EL (cell line): ENCODE measurements around the gene COPS3.
"Not testable (repeated sequence)": the region's sequence is repeated elsewhere in the genome, so short reads cannot be mapped to it uniquely, and the experiment has no call there.

Source experiments
- DNase-seq: peaks from one replicate; pipeline ENCODE4 v3.0.0-alpha.2; 2016

COPS3 gene

DNA sequence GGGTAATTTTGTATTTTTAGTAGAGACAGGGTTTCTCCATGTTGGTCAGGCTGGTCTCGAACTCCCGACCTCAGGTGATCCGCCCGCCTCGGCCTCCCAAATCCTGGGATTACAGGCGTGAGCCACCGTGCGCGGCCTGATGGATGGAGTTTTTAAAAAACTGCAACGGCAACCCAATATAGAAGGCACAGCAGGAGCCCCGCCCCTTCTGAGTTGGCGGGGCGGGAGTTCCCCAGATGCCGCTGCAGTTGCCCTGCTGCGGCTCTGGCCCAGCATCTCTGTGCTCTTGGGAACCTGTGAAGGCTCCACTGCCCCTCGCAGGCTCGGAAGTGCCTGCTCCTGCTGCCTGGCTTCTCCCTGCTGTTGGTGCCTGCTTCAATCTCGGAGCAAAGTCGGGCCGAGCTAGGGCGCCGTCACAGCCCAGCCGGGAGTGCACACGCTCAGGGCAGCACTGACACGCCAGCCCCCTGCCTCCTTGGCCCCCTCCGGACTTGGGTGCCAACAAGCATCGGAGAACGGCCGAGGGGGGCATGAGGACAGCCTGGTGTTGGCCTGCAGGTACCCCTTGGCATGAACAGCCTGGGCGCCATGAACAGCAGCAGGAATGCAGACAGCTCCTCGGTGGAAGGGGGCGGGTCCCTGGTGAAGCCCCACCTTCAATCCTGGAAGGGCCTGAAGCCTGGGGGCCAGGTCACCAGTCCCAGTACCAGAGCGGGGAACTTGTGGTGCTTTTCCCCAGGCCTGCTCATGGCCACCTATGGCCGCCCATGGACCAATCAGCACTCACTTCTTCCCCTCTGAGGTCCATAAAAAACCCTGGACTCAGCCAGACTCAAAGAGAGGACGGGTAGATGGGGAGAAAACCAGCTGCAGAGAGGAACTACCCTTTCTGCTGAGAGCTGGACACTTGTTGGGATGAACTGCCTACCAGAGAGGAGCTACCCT is 19.9 kb upstream of the COPS3 start:
- peak; percentile 71 for DNase-seq

DNA sequence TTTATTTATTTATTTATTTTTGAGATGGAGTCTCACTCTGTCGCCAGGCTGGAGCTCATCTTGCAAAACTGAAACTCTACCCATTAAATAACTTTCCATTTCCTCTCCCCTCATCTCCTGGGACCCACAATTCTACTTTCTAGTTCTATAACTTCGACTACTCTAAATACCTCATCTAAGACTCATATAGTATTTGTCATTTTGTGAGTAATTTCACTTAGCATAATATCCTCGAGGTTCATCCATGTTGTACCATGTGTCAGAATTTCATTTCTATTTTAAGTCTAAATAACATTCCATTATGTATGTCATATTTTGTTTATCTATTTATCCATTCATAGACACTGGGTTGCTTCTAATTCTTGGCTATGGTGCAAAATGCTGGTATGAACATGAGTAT is 17.1 kb upstream of the COPS3 start:
- DNase-seq = peak; percentile 66

DNA sequence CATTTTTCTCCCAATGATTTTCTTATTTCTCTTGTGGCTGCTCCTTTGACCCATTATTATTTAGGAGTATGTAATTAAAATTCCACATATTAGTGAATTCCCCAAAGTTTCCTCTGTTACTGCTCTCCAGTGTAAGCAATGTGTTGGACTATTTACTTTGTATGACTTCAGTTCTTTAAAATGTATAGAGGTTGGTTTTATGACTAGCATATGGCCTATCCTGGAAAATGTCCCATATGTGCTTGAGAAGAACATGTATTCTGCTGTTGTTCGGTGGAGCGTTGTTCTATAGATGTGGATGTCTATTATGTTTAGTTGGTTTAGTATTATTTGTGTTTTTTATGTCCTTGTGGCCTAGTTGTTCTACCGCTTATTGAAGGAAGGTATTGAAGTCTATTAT is 16.2 kb upstream of the COPS3 start:
- peak; percentile 54 for DNase-seq

DNA sequence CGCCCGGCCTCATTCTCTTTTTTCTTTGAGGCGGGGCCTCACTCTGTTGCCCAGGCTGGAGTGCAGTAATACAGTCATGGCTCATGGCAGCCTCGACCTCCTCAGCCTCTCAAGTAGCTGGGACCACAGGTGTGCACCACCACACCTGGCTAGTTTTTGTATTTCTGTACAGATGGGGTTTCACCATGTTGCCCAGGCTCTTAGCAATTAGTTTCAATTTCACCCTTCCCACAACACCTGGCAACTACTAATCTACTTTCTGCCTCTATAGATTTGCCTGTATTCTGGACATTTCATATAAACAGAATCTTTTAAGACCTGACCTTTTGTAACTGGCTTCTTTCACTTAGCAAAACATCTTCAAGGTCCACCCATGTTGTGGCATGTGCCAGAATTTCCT is 14.1 kb upstream of the COPS3 start:
- DNase-seq = no peak

DNA sequence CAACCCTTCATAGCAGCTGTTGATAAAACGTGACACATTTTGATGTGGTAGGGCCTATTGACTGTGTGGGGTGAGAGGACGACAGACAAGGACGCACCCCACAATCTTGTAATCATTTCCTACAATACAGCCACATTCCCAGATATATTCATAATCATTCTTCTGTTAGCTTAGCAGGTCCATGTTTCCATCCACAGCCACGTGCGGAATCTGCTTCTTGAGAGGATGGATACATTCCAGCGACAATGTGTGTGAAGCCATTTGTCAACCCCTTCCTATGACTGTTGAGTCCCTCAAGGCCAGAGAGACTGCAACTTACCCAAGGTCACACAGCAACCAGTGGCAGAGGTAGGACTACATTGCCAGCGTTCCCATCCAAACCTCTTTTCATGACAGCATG is 8.7 kb upstream of the COPS3 start:
- no peak for DNase-seq

DNA sequence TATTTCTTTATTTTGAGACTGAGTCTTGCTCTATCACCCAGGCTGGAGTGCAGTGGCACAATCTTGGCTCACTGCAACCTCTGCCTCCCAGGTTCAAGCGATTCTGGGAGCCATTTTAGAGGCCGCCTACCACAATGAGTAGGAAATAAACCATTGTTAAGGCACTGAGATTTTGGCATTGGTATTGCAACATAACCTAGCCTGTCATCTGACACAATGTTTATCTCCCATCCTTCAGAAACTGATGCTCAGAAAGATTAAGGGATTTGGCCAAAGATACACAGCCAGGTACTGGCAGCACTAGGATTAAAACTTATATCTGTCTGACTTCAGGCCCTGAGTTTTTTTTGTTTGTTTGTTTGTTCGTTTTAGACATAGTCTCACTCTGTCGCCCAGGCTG is 8.0 kb upstream of the COPS3 start:
- no peak for DNase-seq

DNA sequence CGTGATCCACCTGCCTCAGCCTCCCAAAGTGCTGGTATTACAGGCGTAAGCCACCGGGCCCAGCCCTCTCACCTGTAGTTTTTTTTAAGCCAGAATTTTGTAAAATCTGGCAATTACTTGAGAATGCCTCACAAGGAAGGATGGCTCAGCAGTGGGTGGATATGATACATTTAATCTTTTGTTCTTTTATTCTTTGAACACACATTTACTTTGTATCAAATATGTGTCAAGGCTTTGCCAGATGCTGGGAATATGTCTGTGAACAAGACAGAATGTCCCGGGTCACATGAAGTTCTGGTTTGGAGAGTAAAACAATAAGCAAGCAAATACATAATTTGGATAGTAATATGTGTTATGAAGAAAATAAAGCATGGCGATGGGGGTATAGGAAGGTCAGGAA is 4.9 kb upstream of the COPS3 start:
- no peak for DNase-seq

DNA sequence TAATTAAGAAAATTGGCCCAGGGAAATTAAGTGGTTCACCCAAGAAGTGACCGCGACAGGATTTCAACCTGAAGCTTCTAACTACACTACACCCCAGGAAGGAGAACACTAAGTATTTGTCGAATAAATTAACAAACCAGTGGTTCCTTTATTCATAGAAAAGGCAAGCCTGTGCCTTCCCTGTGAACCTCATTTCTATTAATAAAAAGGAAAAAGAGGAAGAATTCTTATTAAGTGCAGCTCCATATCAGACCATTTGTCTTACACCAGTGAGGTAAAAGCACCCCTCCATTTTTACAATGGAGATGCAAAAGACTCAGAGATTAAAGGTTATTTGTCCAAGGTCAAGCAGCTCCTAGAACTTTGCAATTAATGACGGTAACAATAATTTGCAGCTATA is 1.7 kb downstream of the COPS3 start:
- DNase-seq = no peak

DNA sequence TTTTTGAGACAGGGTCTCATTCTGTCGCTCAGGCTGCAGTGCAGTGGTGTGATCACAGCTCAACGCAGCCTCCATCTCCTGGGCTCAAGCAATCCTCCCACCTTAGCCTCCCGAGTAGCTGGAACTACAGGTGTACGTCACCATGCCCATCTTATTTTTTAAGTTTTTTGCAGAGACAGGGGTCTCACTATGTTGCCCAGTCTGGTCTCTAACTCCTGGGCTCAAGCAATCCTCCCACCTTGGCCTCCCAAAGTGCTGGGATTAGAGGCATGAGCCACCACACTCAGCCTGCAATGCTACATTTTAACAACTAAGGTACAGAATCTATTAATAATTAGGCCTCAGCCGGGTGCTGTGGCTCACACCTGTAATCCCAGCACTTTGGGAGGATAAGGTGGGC is 3.6 kb downstream of the COPS3 start:
- not testable (repeated sequence) for DNase-seq

DNA sequence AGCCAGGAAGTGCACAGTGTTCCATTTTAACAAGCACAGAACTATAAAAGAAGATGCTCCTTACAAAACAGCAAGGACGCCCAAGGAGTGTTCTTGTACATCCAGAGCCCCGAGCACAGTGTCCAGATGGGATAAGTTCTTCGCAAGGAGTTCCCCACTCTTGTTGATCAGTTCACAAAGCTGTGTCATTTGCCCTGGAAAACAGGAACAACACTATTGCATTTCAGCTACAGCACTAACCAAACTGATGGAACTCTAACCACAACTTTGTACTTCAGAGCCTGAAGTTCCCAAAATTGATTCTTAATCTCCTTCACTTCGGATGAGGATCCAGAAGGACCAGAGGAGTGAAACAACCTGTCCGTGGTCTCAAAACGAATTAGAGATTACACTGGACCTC is 5.1 kb downstream of the COPS3 start:
- DNase-seq = no peak

DNA sequence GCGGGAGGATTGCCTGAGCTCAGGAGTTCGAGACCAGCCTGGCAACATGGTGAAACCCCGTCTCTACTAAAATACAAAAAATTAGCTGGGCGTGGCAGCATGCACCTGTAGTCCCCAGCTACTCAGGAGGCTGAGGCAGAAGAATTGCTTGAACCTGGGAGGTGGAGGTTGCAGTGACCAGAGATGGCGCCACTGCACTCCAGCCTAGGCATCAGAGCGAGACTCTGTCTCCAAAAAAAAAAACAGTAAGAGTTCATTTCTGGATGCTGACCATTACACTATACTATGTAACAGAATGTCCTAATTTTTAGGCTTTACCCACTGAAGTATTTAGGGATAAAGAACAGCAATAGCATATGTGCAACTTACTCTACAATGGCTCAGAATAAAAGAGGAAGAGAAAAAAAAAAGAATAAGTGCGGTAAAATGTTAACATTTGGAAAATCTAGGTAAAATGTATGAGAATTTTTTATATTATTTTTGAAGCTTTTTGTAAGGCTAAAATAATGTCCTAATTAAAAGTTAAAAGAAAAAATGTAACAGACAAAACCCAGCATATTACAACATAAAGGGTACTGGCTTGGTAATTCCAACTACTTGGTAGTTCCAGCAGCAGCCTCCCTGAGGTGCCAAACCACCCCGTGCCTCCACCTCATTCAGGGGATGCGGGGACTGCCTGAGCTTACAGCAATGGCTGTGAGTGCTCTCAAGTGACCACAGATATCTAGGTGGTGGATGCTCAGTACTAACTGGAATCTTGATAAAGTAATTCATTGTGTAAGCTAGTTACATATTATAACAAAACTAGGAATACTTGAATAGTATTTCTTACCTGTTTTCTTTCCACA is 10.9 kb downstream of the COPS3 start:
- DNase-seq = no peak

DNA sequence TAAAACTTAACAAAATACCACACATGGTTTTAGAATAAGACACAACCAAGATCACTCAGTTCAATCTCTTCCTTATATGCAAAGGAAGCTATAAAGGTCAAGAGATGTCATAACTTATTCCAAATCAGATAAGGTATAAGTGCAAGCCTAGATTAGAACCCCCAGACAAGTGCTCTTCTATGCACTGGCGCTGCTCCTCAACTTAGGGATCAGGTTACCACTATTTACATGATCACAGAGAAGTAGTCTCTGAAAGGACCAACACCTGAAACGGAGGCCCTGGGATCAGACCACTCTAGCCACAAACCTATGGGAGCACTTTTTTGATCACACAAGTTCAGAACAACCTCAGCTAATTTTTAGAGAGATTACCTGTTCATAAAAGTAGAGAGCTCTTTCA is 16.6 kb downstream of the COPS3 start:
- no peak for DNase-seq

DNA sequence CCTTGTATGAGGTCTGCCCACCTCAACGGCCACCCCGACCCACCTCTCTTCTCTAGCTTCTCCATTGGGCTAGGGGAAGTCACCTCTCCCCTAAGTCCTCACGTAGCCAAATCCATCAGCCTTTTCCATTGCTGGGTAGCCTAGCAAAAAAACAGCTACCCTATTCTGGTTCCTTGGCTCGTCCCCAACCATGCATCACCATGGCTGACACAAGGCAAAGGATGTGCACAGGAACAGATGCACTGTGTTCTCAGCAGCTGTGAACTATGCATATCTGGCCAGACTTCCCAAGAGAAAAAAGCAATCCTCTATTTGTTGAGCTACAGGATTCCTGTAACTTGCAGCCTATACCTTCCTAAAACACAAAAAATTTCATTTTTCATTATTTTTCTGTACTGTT is 22.0 kb downstream of the COPS3 start:
- DNase-seq = no peak

DNA sequence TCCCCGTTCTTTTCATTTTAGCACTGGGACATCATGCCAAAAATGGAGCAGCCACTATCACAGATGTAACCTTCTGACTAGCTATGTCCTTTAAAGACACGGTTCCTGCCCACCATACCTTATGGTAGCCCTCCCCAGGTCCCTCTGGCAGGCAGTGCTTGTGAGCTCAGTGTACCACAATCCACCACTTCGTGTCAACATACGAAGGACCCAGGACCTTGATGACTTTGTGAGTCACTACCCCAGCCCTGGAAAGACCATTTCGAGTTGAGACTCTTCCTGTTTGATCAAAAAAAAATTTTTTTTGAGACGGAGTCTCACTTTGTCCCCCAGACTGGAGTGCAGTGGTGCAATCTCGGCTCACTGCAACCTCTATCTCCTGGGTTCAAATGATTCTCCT is 23.0 kb downstream of the COPS3 start:
- DNase-seq = no peak

DNA sequence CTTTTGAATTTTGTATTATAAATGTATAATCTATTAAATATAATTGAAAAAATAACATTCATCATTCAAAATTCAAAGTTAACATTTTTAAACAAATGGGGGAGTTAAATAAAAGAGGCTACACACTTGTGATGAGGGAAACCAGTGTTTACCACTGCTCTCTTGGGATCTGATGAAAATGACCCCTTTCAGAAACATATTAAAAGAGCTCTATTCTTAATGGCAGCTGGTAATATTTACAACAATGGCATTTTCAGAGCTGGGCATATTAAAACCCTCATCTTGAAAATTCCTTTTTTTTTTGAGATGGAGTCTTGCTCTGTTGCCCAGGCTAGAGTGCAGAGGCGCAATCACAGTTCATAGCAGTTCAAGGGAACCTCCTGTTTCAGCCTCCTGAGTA is 24.7 kb downstream of the COPS3 start:
- DNase-seq = no peak

DNA sequence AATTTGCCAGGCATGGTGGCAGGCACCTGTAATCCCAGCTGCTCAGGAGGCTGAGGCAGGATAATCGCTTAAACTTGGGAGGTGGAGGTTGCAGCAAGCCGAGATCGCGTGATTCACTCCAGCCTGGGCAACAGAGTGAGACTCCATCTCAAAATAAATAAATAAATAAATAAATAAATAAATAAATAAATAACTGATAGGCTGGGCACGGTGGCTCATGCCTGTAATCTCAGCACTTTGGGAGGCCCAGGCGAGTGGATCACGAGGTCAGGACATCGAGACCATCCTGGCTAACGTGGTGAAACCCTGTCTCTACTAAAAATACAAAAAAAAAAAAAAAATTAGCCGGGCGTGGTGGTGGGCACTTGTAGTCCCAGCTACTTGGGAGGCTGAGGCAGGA is 25.4 kb downstream of the COPS3 start:
- not testable (repeated sequence) for DNase-seq

DNA sequence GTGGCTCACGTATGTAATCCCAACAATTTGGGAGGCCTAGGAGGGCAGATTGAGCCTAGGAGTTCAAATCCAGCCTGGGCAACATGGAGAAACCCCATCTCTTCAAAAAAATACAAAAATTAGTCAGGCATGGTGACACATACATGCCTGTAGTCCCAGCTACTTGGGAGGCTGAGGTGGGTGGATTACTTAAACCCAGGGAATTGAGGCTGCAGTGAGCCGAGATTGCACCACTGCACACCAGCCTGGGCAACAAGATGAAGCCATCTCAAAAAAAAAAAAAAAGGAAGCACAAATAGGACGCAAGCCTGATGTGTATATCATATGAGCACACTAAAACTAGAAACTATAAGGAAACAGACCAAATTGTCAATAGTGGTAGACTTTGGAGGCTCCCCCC is 27.0 kb downstream of the COPS3 start:
- DNase-seq = no peak

DNA sequence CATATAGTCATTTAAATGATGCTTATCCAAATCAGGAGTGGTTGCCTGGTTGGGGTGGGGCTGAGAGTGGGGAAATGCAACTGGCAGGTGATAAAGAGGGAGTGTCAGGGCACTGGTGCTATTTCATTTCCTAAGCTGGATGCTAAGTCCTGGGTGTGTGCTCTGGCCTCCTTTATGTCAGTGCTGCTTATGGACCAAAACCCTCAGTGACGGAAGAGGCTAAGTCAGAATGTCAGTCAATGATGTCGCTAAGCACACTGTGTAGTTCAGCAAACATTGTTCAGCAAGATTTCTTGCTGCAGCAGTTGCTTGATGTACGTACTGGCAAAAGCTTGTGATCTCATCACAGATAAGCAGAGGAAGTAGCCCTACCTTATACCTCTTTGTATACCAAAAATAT is 27.6 kb downstream of the COPS3 start:
- DNase-seq = no peak

DNA sequence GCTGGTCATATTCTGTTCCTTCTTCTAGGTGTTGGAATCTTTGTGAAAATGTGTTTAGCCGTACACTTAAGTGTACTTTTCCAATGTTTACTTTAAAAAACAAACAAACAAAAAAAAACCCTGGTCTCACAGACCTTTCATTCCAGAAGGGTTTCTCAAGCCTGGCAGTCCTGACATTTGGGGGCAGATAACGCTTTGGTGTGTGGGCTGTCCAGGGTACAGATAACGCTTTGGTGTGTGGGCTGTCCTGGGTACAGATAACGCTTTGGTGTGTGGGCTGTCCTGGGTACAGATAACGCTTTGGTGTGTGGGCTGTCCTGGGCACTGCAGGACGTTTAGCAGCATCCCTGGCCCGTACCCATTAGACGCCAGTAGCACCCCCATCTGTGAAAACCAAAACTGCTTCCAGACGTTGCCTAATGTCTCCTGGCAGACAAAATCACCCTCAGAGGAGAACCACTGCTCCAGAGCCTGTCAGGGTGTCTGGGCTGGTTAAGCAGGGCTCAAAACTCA is 28.8 kb downstream of the COPS3 start:
- DNase-seq = no peak

DNA sequence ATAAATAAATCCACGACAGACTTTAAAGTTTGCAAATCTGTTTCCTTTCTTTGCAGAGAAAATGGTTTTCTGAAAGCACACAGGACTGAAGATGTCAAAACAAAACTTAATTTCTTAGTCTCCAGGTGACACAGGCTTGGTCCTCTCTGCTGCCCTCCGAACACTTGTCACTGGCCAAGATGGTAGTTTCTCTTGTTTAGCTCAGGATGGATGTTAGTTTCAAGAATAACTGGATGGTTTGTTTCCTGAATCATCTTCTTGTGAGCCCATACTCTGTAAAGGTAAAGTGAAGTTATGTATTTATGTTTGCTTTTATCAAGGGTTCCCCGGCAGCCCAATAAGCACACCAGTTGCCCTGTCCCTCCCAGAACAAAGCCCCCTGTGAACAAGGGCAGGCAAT is 34.2 kb downstream of the COPS3 start:
- DNase-seq = no peak

DNA sequence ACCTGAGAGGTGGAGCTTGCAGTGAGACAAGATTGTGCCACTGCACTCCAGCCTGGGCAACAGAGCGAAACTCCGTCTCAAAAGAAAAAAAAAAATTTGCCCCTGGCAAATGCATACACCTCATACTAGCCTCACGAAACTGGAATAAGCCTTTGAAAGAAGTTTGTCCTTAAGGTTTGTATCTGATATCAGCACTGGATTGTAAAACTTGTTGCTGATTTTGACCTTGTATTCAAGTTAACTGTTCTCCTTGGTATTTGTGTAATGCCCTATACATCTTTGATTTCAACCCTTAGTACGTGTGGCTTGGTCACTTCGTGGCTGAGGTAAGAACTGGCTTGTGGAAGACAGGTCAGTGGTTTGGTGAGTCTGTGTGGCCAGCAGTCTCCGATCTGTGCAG is 37.9 kb downstream of the COPS3 start:
- DNase-seq = no peak

DNA sequence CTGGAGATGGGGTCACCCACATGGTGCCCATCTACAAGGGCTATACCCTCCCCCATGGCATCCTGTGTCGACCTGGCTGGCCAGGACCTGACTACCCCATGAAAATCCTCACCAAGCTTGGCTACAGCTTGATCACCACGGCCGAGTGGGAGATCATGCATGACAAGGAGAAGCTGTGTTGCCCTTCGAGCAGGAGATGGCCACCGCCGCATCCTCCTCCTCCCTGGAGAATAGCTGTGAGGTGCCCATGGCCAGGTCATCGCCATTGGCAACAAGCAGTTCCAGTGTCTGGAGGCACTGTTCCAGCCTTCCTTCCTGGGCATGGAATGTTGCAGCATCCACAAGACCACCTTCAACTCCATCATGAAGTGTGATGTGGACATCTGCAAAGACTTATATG is 38.8 kb downstream of the COPS3 start:
- DNase-seq = no peak

DNA sequence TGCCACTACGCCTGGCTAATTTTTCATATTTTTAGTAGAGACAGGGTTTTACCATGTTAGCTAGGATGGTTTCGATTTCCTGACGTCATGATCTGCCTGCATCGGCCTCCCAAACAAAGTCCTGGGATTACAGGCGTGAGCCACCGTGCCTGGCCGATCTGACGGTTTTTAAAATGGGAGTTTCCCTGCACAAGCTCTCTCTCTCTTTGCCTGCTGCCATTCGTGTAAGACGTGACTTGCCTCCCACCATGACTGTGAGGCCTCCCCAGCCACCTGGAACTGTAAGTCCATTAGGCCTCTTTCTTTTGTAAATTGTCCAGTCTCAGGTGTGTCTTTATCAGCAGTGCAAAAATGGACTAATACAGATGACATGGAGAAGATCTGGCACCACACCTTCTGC is 39.4 kb downstream of the COPS3 start:
- no peak for DNase-seq

DNA sequence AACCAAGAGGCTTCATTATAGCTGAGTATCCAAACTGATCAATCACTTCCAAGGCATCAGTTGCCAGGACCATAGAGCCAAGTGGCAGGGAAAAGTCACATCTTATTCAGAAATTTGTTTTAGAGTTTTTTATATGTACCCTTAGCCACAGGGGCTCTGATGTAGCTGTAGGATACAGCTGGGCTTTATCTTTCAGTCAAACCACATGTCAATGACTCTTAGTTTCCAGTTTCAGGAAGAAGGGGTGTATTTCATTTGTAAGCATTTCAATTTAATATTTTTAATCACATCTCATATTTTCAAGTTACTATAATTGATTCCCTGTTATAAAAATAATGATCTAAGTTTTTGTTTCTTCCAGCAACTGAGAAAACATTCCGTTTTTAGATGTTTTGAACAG is 41.2 kb downstream of the COPS3 start:
- no peak for DNase-seq
